ENCODE results near the gene FAM171A1.

Gene FAM171A1

DNA sequence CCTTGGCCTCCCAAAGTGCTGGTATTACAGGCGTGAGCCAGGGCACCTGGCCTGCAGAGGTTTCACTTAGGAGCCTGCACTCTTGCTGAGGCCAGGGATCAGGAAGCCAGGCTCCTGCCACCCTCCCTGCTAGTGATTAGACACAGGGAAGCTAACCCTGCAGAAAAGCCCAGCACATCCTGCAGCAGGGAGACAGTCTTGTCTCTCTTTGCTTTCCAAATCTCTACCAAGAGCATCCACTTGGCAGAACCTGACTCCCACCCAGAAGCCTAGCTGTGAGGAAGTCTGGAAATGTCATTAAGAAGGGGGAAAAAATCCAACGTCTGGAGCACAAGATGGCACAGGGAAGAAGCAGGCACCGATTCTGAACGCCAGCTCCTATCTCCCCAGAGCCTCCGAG is 8.0 kb upstream of the FAM171A1 start:
- Mint-ChIP-seq H3K36me3 (ENCODE audit: low read depth) (no peaks in the 10 kb centered on the region), H3K27ac (no peak overlapping the region), H3K27me3 (ENCODE audit: low read depth) (peaks cover 6% of the 10 kb centered on the region), H3K9me3 (no peaks in the 10 kb centered on the region), H3K4me3 (no peak overlapping the region), H3K4me1 (peaks cover 6% of the 10 kb centered on the region)
- TF ChIP-seq, protein P1, sequence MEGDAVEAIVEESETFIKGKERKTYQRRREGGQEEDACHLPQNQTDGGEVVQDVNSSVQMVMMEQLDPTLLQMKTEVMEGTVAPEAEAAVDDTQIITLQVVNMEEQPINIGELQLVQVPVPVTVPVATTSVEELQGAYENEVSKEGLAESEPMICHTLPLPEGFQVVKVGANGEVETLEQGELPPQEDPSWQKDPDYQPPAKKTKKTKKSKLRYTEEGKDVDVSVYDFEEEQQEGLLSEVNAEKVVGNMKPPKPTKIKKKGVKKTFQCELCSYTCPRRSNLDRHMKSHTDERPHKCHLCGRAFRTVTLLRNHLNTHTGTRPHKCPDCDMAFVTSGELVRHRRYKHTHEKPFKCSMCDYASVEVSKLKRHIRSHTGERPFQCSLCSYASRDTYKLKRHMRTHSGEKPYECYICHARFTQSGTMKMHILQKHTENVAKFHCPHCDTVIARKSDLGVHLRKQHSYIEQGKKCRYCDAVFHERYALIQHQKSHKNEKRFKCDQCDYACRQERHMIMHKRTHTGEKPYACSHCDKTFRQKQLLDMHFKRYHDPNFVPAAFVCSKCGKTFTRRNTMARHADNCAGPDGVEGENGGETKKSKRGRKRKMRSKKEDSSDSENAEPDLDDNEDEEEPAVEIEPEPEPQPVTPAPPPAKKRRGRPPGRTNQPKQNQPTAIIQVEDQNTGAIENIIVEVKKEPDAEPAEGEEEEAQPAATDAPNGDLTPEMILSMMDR (IDR thresholded peaks at IDR 0.05; ENCODE audit: unreplicated experiment in 3 of 3): no peak

DNA sequence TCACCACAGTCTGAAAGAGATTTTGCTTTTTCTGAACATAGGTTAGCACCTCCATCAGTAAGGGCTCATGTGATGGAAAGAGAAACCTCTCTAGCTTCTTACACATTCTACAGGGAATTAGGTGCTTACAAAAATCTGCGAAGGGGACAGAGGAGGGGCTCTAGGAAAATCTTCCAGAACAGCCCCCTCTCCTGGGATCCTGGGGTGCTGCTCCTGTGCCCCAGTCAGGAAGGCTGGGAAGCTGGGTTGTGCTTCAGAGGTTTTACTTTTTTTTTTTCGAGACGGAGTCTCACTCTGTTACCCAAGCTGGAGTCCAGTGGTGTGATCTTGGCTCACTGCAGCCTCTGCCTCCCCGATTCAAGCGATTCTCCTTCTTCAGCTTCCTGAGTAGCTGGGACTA is 7.5 kb upstream of the FAM171A1 start:
- Mint-ChIP-seq H3K36me3 (ENCODE audit: low read depth) (no peaks in the 10 kb centered on the region), H3K9me3 (no peaks in the 10 kb centered on the region), H3K27me3 (ENCODE audit: low read depth) (peaks cover under 1% of the 10 kb centered on the region), H3K4me3 (no peak overlapping the region), H3K27ac (no peak overlapping the region), H3K4me1 (peaks cover 10% of the 10 kb centered on the region)
- TF ChIP-seq, protein P1 (IDR thresholded peaks at IDR 0.05; ENCODE audit: unreplicated experiment in 3 of 3): no peak

GRCh38 chr10:15374566-15374965 is 3.5 kb upstream of the FAM171A1 start:
- Mint-ChIP-seq H3K4me1 (peaks cover 11% of the 10 kb centered on the region), H3K36me3 (ENCODE audit: low read depth) (no peaks in the 10 kb centered on the region), H3K9me3 (no peaks in the 10 kb centered on the region), H3K27me3 (ENCODE audit: low read depth) (peaks cover 8% of the 10 kb centered on the region), H3K4me3 (peak overlapping the region in 2 of 3 experiments; percentile 9 to 58), H3K27ac (peak overlapping the region in 2 of 3 experiments; percentile 29 to 66)
- TF ChIP-seq, protein P1 (IDR thresholded peaks at IDR 0.05; ENCODE audit: unreplicated experiment in 3 of 3): no peak

DNA sequence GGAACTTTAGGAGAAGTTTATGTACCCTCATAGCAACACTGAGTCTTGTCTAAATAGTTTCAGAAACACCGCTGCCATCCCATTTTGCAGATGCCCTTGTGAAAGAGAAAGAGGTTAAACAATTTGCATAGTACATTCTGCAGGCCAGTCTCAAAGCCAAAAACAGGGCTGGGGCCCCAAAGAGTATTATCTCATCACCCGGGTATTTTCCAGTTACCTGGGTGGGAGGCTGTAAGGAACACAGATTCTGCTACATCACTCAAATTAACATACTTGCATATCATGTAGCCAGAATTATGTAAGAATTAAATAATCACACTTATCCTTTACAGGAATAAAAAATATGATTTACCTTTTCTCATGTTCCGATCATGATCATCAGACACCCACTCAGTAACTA is 3.1 kb upstream of the FAM171A1 start:
- H3K36me3 Mint-ChIP-seq (ENCODE audit: low read depth): no peaks in the 10 kb centered on the region
- TF ChIP-seq, protein P1 (IDR thresholded peaks at IDR 0.05; ENCODE audit: unreplicated experiment in 3 of 3): no peak
- H3K9me3 Mint-ChIP-seq: no peaks in the 10 kb centered on the region
- H3K4me3 Mint-ChIP-seq: peak overlapping the region; percentile 2 to 58 (median 9)
- peaks cover 8% of the 10 kb centered on the region for H3K27me3 Mint-ChIP-seq (ENCODE audit: low read depth)
- H3K4me1 Mint-ChIP-seq: peaks cover 15% of the 10 kb centered on the region
- H3K27ac Mint-ChIP-seq: peak overlapping the region in 2 of 3 experiments; percentile 29 to 66

GRCh38 chr10:15373199-15373598 is 2.1 kb upstream of the FAM171A1 start:
- TF ChIP-seq, protein P1 (IDR thresholded peaks at IDR 0.05; ENCODE audit: unreplicated experiment in 3 of 3): no peak
- peak overlapping the region; percentile 56 to 72 (median 63) for H3K4me3 Mint-ChIP-seq

DNA sequence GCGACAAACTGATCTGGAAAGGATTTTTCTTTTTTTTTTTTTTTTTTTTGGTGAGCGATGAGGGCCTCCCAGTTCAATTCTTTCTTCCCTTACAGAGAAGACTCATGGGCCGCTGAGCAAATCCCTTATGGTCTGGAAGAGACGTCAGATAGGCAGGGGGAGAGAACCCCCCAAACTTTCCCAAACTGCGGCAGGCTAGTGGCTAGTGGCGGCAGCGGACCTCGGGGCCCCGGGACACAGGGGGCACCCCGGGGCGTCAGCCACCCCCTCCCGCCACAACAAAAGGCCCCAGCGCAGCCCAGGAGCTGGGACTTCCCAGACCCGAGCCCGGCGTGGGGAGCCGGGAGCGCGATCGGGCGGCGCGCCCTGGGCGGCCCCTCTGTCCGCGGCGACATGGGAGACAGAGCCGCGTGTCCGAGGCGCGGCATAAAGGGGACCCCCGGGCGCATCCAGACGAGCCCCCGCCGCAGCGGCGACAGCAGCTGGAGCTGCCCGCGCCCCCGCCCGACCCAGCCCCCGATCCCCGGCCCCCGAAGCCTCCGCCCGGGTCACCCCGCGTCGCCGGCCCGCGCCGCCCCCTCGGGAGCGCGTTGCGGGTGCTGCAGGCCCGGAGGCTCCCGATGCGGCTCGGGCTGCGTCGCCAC is 755 bp downstream of the FAM171A1 start:
- H3K36me3 Mint-ChIP-seq (ENCODE audit: low read depth): peaks cover 8% of the 10 kb centered on the region
- TF ChIP-seq, protein P1 (IDR thresholded peaks at IDR 0.05; ENCODE audit: unreplicated experiment in 3 of 3): no peak
- H3K27ac Mint-ChIP-seq: peak overlapping the region; percentile 82 to 97 (median 96)
- peaks cover 8% of the 10 kb centered on the region for H3K27me3 Mint-ChIP-seq (ENCODE audit: low read depth)
- peaks cover 36% of the 10 kb centered on the region for H3K4me1 Mint-ChIP-seq
- H3K4me3 Mint-ChIP-seq: peak overlapping the region; percentile 91 to 94 (median 91)
- no peaks in the 10 kb centered on the region for H3K9me3 Mint-ChIP-seq

More at GRCh38 chr10:15373199-15373598, 2.1 kb upstream of the FAM171A1 start:
- Mint-ChIP-seq H3K36me3 (ENCODE audit: low read depth) (no peaks in the 10 kb centered on the region), H3K27ac (no peak overlapping the region), H3K9me3 (no peaks in the 10 kb centered on the region), H3K27me3 (ENCODE audit: low read depth) (peaks cover 8% of the 10 kb centered on the region), H3K4me1 (peaks cover 25% of the 10 kb centered on the region)

All from nephron (organoid).